DMS53 treated with DMSO at 0.1 percent for 48 hours (cell line): Measurements from ENCODE around the gene ARMS2.

ENCODE experiments used
- DNase-seq: peaks from one replicate; lab custom pipeline; 2025; ENCODE audit not compliant: unreplicated experiment; lab: John Stamatoyannopoulos, UW

ARMS2 gene, protein sequence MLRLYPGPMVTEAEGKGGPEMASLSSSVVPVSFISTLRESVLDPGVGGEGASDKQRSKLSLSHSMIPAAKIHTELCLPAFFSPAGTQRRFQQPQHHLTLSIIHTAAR

DNA sequence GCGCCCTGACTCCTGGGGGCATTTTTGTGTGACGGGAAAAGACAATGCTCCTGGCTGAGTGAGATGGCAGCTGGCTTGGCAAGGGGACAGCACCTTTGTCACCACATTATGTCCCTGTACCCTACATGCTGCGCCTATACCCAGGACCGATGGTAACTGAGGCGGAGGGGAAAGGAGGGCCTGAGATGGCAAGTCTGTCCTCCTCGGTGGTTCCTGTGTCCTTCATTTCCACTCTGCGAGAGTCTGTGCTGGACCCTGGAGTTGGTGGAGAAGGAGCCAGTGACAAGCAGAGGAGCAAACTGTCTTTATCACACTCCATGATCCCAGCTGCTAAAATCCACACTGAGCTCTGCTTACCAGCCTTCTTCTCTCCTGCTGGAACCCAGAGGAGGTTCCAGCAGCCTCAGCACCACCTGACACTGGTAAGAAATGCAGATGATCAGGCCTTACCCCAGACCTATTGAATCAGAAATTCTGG, at the start of gene ARMS2:
ARMS2 (plus strand) TSS at position 51 of the 478 bp plus-strand sequence; CDS start at position 126, 75 bp downstream.
- no peak for DNase-seq

DNA sequence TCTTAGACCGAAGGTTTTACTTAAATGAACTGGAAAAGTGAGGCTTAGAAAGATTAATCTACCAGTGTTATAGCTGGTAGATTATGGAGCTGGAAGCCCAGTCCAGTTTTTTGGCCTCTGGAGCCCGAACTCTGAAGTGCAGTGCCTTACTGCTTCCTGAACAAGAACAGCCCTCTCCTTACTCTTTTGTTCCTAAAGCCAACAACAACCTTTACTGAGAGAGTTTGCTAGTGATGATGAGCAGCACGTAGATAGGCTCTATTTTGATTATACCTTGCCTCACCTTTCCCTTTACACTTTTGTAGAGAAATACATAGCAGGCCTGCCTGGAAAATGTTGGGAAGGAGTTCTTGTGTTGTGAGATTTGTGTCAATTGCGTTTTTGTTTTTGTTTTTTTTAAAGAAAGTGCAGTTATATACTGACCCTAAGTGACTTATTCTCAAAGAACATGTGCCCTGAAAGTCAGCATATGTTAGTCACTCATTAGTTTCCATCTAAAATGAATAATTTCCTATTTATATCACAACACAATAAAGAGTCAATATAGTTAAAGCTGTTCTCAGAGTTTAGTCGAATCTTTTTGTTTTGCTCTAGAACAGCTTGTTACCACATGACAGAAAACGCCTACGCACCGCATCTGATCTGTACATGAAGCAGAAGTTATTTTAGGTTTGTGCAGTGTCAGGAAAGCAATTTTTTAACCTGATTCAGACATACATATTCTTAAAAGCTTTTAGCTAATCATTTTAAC, 46.9 kb upstream of the ARMS2 start:
- DNase-seq = no peak

DNA sequence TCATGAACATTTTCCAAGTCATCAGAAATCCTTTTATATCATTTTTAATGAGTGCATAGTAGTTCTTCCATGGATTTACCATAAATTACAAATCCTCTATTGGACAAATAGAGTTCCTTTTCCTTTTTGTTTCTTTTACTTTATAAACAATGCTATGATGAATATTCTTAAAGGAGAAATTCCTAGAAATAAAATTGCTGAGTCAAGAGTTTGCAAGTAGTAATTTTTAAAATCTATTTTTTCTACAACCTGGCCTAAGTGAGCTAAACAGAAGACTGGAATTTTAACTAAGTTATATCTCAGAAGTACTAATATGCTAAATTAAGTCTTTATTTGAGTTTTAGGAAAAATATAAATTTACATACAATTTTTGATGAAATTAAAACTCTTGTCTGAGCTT, 41.1 kb upstream of the ARMS2 start:
- DNase-seq = no peak

DNA sequence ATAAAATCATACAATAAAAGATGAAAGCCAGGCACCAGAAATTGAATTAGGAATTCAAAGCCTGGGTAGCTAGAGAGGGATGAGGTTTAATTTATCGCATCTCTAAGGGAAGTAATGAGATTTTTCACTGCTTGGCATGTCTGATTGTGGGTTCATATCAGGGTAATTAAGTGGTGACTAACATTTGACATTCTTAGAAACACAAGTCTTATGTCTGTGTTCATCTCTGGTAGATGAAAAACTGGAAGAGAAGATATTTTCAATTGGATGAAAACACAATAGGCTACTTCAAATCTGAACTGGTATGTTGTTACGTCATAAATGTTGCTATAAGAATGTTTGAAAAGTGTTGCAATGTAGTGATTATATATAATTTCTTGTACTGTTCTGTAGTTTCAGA, 36.8 kb upstream of the ARMS2 start:
- DNase-seq = no peak

DNA sequence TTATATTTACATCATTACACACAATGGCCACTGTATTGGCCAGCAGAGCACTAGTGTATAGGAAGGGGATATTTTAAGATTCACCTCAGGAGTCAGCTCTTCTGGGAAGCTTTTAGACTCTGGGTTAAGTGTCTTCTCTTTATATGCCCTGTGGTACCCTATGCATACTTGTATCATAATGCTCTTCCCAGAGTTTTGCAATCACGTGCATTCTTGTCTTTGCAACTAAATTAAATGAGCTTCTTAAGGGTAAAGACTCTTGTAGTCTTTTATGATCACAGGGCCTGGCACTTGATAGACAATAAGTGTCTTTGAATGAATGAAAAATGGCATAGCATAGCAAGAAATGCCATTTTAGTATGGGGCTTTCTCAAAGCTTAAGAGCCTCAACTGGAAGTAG, 35.4 kb upstream of the ARMS2 start:
- DNase-seq = no peak

DNA sequence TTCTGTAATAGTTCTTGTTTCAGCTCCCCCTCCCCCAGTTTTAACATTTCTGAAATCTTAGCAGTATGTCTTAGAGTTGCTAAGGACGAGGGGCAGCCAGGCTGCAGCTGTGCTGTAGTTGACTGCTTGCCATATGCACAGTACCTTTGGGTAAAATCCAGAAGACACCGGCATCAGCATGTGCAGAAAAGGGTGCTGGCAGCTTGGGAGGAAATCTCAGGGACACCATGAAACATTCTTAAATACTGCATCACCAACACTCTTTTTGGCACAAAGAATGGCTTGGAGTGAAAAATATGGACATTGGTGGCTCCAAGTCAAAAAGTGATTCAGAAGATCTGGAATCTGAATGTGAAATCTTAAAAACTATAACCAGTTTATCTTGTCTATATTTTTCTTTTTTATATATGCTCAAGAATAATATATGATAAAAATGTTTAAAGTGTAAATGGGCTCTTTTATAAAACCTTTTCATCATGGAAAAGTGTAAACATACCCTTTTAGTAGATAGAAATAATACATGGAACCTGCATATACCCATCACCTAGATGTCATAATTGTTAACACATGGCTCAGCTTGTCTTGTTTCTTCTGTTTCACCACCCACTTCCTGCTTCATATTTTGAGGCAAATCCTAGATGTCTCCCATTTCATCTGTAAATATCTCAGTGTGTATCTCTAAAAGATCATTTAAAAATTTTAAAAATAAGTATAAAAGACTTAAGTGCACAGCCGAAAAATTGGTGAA, 34.4 kb upstream of the ARMS2 start:
- no peak for DNase-seq

DNA sequence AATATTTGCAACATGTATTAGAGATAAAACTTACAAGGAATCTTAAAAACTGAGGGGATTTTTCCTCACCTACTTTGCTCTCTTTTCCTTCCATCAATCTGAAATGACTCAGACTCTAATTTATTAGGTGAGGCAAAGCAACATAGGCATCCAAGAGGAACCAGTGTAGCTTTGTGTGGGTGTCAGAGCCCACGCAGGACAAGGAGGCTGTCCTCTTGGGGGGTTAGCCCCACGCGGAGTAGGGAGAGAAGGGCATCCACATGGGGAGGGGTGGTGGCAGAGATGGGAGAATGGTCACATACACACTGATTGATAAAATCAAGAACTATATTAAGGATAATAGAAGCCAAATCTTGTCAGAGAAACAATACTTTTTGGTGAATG, 33.8 kb upstream of the ARMS2 start:
- no peak for DNase-seq

DNA sequence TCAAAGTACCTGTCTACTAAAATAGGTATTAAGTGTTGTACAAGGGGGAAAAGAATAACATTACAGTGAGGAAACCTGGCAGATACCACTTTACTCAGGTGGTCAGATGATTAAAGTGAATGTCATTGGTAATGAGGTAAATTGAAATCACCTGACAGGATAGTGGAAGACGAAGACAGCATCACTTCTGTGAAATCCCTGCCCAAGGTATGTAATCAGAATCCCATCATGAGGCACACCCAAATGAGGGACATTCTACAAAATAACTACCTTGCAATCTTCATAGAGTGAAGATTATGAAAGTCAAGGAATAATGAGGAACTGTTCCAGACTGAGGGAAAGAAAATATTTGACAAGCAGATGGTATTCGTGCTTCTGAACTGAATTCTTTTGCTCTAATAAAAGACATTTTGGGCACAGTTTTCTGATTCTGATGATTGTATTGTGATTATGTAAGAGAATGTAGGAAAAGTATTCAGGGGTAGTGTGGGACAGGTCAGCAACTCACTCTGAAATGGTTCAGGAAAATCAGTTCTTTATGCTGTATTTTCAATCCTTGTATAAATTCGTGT, 33.3 kb upstream of the ARMS2 start:
- no peak for DNase-seq

DNA sequence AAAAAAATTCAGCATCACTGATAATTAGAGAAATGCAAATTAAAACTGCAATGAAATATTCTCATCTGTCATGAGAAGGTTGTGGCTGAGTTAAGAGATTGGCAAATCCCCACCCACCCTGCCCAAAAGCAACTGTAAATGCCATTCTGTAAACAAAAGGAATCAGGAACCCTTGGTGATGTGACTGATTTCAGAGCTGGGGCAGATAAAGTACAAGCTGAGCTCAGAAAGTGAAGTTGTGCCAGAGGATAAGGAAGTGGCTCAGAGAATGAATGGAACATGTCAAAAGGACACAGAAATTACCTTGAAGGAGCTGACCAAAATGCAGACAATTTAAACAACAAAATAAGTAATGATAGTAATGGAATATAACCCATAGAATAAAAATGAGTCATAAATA, 32.7 kb upstream of the ARMS2 start:
- no peak for DNase-seq

DNA sequence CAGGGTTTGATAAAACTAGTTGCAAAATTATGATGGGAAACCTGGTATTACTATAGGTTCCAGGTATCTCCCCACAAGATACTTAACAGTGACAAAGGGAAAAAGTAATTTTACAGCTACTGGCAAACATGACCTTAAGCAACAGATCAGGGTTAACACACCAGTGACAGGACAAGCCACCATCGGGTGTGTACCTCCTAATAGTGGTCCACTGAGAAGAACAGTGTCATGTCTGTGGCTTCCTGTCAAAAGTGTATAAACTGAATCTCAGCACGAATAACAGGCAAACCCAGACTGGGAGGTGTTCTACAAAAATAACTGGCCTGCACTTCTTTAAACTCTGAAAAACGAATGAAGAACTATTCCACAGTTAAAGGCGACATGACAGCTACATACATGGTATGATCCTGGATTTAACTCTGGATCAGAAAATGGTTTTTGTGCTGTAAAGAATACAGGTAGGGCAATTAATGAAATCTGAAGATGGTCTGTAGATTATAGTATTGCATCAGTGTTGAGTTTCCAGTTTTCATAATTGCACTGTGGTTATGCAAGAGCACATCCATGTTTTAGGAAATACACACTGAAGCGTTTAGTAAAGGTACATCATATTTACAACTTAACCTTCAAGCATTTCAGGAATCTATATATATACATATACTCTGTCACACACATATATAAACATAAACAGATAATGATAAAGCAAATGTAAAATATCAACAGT, 32.0 kb upstream of the ARMS2 start:
- DNase-seq = no peak

DNA sequence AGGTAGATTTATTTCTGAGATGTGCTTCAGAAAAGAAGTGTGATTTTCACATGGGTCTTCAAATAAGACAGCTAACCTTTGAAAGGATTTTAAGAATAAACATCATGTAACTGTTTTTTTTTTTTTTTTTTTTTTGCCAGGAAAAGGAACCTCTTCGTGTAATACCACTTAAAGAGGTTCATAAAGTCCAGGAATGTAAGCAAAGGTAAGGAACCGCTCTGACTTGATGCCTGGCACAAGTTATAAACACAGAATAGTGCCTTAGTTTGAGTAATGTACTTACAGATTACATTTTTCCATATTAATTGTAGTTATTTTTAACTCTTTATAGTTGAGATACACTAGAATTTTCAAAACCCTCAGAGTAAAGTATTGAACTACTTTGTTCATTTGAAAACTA, 30.4 kb upstream of the ARMS2 start:
- no peak for DNase-seq

DNA sequence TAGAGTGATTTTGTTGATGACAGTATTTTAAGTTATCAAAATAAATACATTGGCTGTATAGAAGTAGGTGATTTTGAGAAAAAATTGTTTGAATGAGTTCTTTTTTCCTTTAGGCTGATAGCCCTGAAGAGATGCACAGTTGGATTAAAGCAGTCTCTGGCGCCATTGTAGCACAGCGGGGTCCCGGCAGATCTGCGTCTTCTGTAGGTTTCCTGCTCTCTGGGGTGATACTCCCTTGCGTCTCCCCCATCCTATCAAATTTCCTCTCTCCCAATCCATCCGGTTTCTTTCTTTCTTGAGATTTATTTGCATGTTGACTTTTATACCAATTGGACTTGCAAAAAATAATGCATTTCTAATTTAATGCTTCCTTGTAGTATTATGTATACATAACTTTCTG, 27.6 kb upstream of the ARMS2 start:
- DNase-seq = no peak

DNA sequence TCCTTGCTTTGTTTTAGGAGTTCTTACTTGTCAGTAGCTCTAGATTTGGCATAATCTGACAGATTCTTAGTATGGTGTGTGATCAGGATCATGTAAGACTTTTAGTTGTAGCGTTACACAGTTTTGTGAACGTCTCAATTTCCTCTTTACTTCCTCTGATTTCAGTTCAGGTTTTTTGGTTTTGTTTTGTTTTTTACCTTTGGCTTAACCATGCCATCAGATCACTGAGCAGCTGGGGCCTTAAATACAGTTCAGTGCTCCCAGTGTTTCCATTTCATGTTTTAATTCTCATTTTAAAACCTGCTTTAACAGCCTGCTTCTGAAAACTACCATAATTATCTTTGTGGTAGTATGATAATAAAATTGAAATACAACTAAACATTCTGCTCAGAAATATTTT, 27.2 kb upstream of the ARMS2 start:
- DNase-seq = no peak

DNA sequence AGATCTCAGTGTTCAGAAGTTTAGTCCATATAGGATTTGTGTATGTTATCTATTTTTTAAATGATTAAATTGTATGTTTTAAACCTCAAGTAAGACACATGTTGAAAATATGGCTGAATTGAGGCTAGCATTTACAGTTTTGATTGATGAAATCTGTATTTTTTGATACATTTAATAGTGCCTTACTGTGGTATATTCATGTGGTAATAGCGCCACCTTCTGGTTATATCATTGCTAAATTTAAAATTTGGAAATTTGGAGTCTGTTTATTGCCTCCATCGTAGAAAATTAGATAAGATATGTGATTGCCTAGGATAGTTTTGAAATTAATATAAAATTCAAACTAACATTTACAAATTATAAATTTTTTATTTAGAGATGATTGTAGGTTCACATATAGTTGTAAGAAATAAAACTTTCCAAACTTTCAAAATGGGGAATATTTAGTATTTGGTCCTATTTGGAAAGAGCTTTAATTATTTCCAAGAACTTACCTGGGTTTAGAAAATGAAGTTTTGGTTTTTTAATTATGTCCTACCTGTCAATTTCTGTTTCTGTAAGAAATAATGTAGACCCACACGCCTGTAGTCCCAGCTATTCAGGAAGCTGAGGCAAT, 19.1 kb upstream of the ARMS2 start:
- peak; percentile 54 for DNase-seq

DNA sequence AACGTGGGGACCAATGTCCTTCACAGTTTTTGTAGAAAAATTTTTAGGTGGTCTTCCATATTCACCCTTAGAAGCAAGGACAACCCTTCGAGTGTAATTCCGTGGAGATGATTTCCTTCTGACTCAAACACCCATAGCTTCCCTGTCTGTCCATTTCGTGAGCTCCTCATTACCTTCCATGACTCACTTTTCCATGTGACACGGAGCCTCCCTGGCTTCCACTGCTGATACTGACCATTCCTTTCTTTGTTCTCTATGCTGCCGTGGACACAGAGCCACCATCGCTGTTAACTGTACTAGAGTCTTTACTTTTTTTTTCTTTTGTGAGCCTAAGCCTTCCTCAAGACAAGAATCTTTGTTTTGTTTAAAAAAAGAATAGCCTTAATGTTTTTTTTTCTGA, 12.5 kb upstream of the ARMS2 start:
- peak; percentile 33 for DNase-seq

DNA sequence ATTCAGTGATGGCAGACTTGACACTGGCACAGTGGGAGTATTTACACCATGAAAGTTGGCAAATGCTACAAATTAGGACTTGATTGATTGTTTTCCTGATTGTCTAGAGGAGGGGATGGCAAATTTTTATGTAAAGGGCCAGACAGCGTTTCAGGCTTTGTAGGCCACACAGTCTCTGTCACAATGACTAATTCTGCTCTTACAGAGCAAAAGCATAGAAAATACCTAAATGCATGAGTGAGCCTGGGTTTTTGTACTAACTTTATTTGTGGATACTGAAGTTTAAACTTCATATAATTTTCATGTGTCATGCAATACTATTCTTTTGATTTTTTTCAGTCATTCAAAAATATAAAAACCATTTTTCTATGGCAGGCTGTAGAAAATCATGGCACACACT, 9.0 kb upstream of the ARMS2 start:
- DNase-seq = no peak

DNA sequence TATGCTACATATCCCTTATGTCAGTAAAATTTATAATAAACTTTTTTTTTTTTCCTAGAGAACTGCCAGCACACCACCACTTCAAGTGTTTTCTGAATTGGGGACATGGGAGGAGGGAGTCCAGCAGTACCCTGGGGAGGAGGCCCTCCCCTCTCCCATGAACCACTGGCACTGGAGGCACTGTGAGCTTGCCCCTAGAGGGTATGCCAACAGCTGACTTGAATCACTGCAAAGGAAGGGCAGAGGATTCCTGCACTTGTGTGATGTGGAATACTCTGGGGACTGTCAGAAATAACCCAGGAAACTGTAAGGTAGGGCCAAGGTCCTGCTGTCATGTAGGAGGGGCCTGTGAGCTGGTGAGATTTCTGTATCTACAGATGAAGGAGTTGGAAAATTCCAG, 8.5 kb upstream of the ARMS2 start:
- DNase-seq = no peak

DNA sequence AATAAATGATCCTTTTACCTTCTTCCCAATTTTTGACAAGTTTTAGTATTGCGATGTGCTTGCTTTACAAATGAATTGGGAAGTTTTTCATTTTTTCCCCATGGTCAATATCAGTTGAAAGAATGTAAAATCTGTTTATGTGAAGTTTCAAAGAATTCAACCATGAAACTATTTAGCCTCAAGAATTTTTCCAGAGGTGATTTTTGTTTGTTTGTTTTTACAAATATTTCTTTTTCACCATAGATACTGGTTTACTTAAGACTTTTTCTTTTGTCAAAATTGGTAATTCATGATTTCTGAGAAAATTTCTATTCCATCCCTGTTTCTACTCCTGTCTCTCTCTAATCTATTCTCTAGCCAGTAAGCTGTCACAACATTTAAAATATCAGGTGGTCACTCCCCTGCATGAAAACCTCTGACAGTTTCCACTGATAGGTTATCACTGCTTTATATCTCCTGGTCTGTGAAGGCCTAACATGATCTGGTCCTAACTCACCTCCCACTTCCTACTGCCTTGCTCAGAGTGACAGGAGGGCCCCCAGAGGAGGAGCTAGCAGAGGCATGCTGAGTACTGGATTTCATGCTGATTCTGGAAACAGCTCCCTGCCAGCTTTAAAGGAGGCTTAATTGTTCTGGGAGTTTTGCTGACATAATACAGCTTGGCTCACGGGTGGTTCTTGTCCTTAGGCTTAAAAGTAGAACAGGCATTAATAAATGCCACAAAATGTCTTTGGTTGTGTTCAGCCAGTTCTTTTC, 7.6 kb upstream of the ARMS2 start:
- no peak for DNase-seq

DNA sequence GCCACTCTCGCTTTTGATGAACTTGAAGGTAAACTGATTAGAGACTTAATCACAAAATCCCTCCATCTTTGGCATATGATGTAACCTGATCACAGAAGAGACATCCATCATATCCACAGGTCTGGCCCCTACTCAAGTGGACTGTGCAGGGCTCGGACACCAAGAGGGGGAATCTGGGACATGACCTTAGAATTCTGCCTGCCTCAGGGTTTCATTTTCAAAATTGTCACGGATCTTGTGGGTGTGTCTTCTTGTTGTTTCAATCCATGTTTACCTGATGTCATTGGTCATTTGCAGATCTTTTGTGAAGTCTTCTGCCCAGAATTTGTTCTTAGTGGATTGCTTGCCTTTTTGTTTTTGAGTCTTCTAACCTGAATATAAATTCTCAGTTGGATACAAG, 5.9 kb upstream of the ARMS2 start:
- no peak for DNase-seq

DNA sequence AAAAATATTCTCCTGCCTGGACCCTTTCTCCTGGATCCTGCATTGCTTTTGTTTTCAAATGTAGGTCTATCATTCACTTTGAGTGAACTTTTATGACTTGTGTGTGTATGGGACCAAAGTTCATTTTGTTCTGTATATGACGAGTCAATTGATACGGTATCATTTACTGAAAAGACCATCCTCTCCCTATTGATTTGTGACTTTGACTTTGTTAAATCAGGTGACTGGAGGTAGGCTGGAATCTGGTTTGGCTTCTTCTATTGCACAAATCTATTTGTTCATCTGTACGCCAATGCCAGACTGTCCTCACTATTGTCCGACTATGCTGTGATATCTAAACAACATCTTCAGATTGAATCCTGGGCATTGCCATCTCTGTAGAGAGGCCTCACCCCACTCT, 5.3 kb upstream of the ARMS2 start:
- DNase-seq = no peak
